Type B pancreatic cell (in vitro differentiated cells): ENCODE measurements around the gene ST8SIA5. TPM values are rescaled to one million over a fixed set of nuclear protein-coding genes. Genes with fewer than 3 reads are reported as not detected.

Source experiments
- DNase-seq: peaks from one replicate; pipeline ENCODE4 v3.0.0; 2021; ENCODE audit warnings: mixed read lengths; ENCODE audit not compliant: unreplicated experiment; ENCODE audit errors: extremely low spot score
- H3K27ac Mint-ChIP-seq: 2 replicates; pipeline ENCODE4 v1.8.0; 2021; ENCODE audit warnings: mild to moderate bottlenecking, mixed read lengths
- H3K27me3 Mint-ChIP-seq: 2 replicates; pipeline ENCODE4 v1.8.0; 2021; ENCODE audit warnings: mixed read lengths
- H3K36me3 Mint-ChIP-seq: 2 replicates; pipeline ENCODE4 v1.8.0; 2021; ENCODE audit warnings: mixed read lengths
- H3K4me1 Mint-ChIP-seq: one replicate; pipeline ENCODE4 v1.8.0; 2021; ENCODE audit warnings: mixed read lengths; ENCODE audit not compliant: unreplicated experiment
- H3K4me3 Mint-ChIP-seq: 2 replicates; pipeline ENCODE4 v1.8.0; 2021; ENCODE audit warnings: mild to moderate bottlenecking, mixed read lengths
- H3K9me3 Mint-ChIP-seq: 2 replicates; pipeline ENCODE4 v1.8.0; 2021; ENCODE audit warnings: mixed read lengths
- total RNA-seq: library from RNA; stranded (reverse); gene quantifications from 2 replicates; pipeline ENCODE4 v1.2.1, GENCODE V29; 2021; ENCODE audit warnings: low replicate concordance
- TF ChIP-seq, protein P1 (sequence below): fragments of 200-600 bp; sonication (generic); conservative IDR thresholded peaks from 2 replicates; pipeline ENCODE4 v1.5.0; 2021; ENCODE audit warnings: antibody characterized with exemption, mild to moderate bottlenecking

The ST8SIA5 gene
- total RNA-seq, 1 donor from 2014 or later, result 0.94 TPM

DNA sequence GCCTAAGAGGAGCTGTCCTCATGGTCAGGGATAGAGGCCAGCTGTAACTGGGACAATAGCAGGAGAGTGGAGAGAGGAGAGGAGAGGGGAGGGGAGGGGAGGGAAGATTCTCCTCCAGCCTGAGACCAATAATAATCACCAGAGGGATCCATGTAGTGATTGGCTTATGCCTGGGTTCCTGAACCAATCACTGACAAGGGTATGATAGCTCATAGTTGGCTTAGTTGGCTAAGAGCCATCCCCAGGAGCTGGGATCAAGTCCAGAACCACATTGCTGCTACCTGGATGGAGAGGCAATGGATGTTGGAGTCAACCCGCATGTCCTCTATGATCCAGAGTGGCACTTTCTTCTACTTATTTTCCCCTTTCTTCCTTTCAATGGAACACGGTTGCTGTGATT lies 7.7 kb upstream of the ST8SIA5 start:
- Mint-ChIP-seq H3K4me1 (no peaks in the 10 kb centered on the region), H3K27ac (no peak overlapping the region), H3K9me3 (no peaks in the 10 kb centered on the region), H3K36me3 (no peaks in the 10 kb centered on the region), H3K27me3 (peaks cover 60% of the 10 kb centered on the region), H3K4me3 (no peak overlapping the region)
- TF ChIP-seq, protein P1, sequence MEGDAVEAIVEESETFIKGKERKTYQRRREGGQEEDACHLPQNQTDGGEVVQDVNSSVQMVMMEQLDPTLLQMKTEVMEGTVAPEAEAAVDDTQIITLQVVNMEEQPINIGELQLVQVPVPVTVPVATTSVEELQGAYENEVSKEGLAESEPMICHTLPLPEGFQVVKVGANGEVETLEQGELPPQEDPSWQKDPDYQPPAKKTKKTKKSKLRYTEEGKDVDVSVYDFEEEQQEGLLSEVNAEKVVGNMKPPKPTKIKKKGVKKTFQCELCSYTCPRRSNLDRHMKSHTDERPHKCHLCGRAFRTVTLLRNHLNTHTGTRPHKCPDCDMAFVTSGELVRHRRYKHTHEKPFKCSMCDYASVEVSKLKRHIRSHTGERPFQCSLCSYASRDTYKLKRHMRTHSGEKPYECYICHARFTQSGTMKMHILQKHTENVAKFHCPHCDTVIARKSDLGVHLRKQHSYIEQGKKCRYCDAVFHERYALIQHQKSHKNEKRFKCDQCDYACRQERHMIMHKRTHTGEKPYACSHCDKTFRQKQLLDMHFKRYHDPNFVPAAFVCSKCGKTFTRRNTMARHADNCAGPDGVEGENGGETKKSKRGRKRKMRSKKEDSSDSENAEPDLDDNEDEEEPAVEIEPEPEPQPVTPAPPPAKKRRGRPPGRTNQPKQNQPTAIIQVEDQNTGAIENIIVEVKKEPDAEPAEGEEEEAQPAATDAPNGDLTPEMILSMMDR, result no peak
- no peak for DNase-seq

DNA sequence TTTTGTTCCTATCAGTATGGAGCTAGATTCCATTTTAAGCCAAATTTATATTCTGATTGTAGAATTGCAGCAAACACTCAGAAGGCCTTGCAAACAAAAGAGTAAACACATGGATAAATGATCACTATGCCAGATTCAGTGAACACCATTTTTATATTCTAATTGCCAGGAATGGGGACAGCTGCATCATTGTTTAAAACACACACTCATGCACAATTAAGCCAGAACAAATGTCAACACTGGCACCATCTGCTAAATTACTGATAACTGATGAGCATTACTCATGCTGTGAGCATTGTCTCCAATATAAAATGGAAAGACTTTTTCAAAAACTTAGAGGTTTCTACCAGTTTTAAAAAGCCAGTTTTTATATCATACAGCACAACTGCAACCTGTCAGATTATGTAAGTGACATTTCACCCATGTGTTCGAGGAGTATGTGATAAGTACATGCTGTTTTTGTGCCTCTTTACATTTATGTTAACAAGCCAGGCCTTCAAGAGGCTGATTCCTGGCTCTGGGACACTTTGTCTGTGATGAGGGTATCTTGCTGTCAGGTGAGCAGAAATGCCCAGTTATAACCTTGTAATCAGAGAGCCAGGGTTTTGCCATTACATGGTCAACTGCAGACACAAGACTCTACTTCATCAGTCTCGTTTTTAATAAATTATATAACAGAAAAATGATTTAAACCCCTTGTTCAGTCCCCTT lies 4.4 kb upstream of the ST8SIA5 start:
- no peak overlapping the region for H3K4me3 Mint-ChIP-seq
- H3K27me3 Mint-ChIP-seq, result peaks cover 80% of the 10 kb centered on the region

DNA sequence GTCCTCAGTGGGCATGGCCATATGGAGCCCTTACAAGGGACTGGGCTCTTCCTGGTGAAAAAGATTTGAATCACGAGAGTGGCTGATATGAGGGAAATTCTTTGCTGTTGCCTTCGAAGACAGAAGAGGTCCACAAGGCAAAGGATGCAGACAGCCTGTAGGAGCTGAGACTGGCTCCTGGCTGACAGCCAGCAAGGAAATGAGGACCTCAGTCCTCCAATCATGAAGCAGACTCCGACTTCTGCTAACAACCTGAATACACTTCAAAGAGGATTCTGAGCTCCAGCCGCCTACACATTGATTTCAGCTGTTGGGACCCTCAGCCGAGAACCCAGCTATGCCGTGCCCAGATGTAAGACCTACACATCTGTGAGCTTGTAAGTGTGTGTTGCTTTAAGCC lies 3.0 kb upstream of the ST8SIA5 start:
- Mint-ChIP-seq H3K4me1 (peaks cover 7% of the 10 kb centered on the region), H3K9me3 (no peaks in the 10 kb centered on the region), H3K36me3 (peaks cover 3% of the 10 kb centered on the region), H3K27ac (no peak overlapping the region), H3K4me3 (peak overlapping the region; percentile 28), H3K27me3 (peaks cover 89% of the 10 kb centered on the region)
- TF ChIP-seq, protein P1, result no peak
- DNase-seq, result no peak

More for the DNA sequence above, 4.4 kb upstream of the ST8SIA5 start:
- TF ChIP-seq, protein P1, result no peak
- H3K36me3 Mint-ChIP-seq, result peaks cover 3% of the 10 kb centered on the region
- no peaks in the 10 kb centered on the region for H3K9me3 Mint-ChIP-seq
- peaks cover 7% of the 10 kb centered on the region for H3K4me1 Mint-ChIP-seq
- no peak for DNase-seq
- no peak overlapping the region for H3K27ac Mint-ChIP-seq

DNA sequence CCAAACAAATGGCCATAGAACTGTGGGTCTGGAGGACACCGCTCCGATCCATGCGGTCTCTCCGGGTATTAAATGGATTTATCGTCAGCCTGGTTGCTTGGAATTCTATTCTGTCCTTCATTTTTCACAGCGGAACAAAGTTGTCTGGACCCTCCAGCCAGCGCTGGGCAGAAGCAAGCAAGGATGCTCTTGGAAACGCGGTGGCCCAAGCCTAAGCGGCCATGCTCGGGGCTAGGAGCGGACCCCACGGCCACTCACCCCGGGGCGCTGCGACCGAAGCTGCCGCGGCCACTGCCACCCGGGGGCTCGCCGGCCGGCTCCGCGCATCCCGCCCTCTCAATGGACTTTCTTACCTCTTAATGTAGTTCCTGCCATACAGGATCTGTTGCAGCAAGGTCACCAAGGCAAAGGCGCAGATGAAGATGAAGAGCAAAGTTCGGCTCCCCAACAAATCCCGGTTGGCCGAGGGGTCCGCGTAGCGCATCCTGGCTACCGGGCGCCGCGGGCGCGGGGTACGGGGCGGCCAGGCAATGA lies 761 bp downstream of the ST8SIA5 start:
- TF ChIP-seq, protein P1, result no peak
- Mint-ChIP-seq H3K27me3 (peaks cover 88% of the 10 kb centered on the region), H3K4me1 (peaks cover 7% of the 10 kb centered on the region), H3K4me3 (peak overlapping the region; percentile 78), H3K9me3 (peaks cover 6% of the 10 kb centered on the region), H3K36me3 (peaks cover 3% of the 10 kb centered on the region), H3K27ac (no peak overlapping the region)
- DNase-seq, result no peak

DNA sequence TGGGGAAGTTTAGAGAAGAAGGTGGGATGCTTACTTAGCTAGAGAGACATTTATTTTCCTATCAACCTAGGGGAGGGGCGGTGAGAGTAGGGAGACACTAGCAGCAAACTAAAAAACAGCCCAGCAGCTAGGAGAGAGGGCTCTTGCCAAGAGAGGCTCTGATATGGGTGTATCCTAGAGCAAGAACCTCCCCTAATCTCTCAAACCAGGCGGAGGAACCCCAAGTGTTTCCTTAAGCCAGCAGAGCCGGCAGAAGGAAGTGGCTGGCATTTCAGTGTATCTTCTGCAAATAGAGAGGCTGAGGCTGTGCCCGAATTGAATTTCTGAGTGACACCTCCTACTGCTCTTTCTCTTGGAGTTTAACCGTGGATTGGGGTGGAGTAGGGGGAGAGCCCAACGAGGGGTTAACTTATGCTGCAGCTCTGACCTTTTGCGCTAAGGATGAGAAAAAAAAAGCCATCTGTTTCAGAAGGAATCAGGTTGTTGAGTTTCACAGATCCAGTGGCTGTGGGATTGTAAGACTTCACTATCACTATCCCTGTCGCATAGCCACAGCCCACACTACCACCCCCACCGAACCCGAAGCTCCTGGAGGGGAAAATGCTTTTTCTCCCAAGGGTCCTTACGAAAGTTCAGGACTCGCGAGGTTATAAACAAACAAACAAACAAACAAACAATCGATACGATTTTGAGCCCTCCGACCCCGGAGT lies 1.4 kb downstream of the ST8SIA5 start:
- peaks cover 88% of the 10 kb centered on the region for H3K27me3 Mint-ChIP-seq
- peak overlapping the region; percentile 78 for H3K4me3 Mint-ChIP-seq
- H3K36me3 Mint-ChIP-seq, result peaks cover 3% of the 10 kb centered on the region
- peaks cover 7% of the 10 kb centered on the region for H3K4me1 Mint-ChIP-seq
- H3K27ac Mint-ChIP-seq, result no peak overlapping the region
- TF ChIP-seq, protein P1, result no peak
- H3K9me3 Mint-ChIP-seq, result peaks cover 6% of the 10 kb centered on the region
- no peak for DNase-seq
